ENCODE measurements around the gene PRAME.

PRAME gene

DNA sequence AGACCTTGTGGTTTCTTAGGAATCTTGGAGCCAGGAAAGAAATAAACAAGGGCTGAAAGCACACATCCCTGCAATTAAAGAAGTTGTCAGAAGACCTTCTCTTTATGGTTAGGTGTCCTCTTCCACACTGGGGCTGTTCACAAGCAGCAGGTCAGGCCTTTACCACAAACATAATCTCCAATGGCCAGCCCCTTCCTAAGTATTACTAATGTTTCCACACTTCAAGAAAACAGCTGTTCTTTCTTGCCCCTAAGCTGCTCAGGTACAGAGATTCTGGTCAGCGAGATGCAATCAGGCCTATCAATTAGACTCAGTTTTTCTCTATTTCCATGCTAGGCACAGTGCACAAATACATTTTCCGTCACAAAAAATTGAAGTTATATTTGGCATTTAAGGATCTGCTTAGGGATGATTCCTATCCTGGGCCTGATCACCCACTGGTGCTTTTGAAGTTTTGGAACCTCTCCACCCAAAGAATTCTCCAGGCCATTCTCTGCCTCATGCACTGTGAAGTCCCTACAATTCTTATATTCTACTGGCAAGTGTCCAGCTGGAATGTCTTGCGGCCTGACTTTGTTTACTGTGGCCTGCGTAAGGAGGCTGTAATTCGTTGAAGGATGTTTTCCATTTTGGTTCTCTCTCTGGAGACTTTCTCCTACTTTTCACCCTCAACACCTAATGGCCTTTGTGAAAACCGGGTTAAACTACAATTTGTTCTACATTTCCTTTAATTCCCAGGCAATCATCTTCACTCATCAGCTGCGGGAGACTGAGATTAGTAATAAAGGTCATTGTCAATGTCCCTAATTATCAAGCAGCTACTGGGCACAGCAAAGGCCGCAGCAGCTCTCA, 5.1 kb downstream of the PRAME start:
- TF ChIP-seq, protein P1, sequence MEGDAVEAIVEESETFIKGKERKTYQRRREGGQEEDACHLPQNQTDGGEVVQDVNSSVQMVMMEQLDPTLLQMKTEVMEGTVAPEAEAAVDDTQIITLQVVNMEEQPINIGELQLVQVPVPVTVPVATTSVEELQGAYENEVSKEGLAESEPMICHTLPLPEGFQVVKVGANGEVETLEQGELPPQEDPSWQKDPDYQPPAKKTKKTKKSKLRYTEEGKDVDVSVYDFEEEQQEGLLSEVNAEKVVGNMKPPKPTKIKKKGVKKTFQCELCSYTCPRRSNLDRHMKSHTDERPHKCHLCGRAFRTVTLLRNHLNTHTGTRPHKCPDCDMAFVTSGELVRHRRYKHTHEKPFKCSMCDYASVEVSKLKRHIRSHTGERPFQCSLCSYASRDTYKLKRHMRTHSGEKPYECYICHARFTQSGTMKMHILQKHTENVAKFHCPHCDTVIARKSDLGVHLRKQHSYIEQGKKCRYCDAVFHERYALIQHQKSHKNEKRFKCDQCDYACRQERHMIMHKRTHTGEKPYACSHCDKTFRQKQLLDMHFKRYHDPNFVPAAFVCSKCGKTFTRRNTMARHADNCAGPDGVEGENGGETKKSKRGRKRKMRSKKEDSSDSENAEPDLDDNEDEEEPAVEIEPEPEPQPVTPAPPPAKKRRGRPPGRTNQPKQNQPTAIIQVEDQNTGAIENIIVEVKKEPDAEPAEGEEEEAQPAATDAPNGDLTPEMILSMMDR (IDR thresholded peaks at IDR 0.05; ENCODE audit: extremely low read depth, missing control alignments), result no peak
- DNase-seq (ENCODE audit: low spot score), result no peak

DNA sequence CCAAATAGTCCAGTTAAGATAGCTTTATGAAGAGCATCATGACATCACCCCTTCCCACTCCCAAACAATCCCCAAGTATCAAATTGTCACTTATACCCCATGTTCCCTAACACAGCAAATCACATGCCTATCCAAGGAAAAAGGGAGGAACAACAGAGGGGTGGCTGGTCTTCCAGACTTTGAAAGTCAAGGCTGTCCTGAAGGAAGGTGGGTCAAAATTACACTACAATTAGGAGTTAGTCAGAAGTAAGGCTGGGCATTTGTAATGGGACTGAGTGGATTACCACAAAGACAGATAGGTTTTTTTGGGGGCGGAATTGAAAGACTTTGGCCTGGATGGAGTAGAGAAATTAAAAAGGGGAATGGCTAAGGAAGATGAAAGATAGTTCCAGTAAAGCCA, 5.9 kb downstream of the PRAME start:
- TF ChIP-seq, protein P1 (IDR thresholded peaks at IDR 0.05; ENCODE audit: extremely low read depth, missing control alignments), result no peak
- no peak for DNase-seq (ENCODE audit: low spot score)

DNA sequence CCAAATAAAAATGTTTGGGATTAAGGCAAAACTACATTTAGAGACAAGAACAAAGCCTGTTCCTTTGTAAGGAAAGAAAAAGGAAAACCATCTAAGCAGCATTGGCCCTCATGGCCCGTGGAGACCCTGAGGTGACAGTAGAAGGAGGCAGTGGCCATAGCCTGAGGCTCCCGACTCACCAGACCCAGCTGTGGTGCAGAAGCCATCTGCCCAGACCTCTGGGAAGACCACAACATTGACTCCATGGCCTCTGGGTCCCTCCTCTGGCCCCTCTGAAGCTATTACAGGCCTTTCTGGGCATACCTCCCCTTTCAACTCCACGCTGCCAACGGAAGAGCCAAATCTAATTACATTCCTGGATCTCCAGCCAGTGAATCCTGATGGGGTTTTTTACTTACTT, 6.4 kb downstream of the PRAME start:
- TF ChIP-seq, protein P1 (IDR thresholded peaks at IDR 0.05; ENCODE audit: extremely low read depth, missing control alignments), result peak; percentile 8
- peak; percentile 56 for DNase-seq (ENCODE audit: low spot score)

DNA sequence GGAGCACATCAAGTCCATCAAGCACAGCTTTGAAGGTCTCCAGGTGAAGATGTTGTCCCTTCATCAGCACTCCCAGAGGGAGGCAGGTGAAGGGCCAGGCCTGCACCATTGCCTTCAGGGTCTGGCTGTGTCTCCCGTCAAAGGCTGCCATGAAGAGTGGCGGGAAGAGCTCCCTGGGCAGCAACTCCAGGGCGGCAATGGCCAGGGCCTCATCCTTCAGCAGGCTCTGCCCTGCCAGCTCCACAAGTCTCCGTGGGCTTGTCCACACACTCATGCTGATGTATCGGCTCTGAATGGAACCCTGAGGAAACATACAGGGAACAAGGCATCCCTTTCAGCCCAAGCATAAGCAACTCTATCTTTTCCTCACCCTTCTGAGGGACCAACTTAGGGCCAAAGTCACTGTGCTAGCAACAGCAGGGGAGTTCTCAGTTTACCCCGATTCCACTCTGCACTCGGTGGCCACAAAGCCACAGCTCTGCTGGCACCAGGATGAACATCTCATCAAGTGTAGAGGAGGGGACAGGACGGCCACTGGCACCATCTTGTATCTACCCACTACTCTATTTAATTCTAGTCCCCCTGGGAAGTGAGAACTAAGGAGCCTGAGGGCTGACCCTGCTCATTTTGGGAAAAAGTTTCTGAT, 8.2 kb downstream of the PRAME start:
- no peak for DNase-seq (ENCODE audit: low spot score)
- TF ChIP-seq, protein P1 (IDR thresholded peaks at IDR 0.05; ENCODE audit: extremely low read depth, missing control alignments), result no peak

DNA sequence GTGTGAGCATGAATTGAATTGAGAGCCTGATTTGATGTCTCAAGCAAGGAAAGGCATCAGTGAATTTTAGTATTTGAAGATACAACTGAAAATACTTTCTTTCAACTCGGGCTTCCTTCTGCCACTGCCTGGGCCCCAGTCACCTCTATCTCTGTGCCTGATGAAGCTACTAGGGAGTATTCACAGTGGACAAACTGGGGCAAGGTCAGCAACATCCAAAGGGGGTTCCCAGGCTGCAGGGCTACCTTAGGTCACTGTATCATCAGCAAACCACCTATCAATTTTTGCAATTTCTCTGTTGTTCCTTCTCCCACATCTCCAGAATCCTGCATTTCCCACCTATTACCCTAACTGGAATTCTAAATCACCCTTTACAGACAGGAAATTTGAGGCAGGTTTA, 10.2 kb downstream of the PRAME start:
- no peak for DNase-seq (ENCODE audit: low spot score)
- TF ChIP-seq, protein P1 (IDR thresholded peaks at IDR 0.05; ENCODE audit: extremely low read depth, missing control alignments), result no peak

DNA sequence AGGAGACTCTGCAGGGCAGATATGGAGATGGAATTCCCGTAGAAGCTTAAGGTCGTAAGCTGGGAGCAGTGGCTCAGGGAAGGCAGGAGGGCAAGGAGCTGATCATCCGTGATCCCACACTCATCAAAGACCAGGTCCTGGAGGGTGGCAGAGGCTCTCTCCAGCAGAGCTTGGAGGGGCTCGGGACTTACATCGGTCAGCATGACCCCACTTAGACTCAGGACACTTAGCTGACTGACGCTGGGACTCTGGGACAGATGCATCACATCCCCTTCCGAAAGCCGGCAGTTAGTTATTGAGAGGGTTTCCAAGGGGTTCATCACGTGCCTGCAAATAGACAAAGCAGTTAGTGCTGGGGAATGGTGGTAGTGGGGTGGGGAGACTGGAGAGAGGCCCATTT, 10.7 kb downstream of the PRAME start:
- no peak for DNase-seq (ENCODE audit: low spot score)
- TF ChIP-seq, protein P1 (IDR thresholded peaks at IDR 0.05; ENCODE audit: extremely low read depth, missing control alignments), result no peak

DNA sequence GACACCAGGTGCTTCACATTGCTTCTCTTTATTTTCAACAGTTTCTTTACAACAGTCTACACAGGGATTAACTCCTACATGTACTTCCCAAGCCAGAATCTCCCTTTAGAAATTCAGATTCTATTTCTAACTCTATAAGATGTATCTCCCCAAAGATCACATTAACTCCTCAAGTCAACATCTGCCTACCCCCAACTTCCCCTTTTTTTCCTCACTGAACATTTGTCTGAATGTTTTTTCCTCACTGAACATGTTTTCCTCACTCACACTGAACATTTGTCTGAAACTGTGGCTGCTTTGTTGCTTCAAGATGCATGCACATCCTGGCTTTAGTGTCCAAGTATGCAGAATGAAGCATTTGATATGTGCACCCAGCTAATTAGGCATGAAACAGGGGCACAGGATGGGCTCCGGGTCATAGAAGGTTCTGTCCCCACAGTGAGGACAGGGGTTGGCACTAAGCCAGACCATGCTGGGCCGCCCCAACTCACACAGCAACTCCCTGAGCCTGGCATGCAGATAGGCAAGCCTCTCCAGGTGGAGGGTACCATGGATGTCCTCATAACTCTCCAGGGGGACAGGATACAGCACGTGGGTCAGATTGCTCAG, 11.3 kb downstream of the PRAME start:
- TF ChIP-seq, protein P1 (IDR thresholded peaks at IDR 0.05; ENCODE audit: extremely low read depth, missing control alignments), result no peak
- DNase-seq (ENCODE audit: low spot score), result no peak
